Activated CD4-positive, alpha-beta T cell treated with anti-CD3 and anti-CD28 coated beads for 4 hours (primary cell): ENCODE measurements around the gene SCD5.

ENCODE experiments used
- DNase-seq, 2 donors: peaks; one replicate each; pipeline ENCODE4 v3.0.0-alpha.2; 2020

SCD5 gene

DNA sequence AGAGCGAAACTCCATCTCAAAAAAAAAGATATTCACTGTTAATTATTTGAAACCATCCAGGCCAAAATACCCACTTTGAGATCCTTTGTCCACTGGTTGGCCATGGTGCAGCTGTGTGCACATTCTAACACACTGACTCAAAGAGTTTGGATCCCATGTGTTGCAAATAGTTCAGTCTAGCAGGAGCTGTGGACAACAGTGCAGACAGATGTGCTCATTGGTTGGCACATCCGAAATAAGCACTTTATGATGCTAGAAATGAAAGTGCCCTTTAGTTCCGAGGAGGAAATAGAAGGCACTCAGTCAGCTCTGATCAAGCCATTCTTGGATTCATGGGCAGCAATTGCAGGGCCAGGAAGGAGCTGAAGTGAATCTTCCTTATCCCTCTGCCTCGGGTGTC, 173.8 kb downstream of the SCD5 start:
- DNase-seq: no peak

DNA sequence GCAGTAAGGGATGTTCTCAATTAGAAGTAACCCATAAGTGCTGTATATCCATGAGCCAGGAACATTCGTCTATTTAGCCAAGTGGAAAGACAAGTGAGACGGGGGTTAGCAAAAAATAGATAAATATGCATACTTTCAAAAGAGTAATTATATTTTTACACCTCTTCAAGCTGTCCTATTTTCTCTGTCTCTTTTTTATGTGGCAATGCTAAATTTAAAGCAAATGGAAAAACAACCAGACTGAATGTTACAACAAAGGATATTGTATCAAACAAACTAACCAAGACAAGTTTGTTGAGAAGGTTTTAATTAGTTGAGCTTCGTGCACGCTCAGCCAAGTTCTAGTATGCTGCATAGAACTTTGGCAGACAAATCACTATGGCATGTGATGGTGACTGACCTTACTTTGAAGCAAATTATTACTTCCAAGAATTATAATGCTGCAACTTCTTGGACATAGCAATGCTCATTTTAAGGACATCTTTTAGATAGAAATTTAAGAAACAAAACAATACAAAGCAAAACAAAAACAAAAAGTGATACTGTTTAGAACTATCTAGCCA, 175.4 kb downstream of the SCD5 start:
- no peak for DNase-seq

DNA sequence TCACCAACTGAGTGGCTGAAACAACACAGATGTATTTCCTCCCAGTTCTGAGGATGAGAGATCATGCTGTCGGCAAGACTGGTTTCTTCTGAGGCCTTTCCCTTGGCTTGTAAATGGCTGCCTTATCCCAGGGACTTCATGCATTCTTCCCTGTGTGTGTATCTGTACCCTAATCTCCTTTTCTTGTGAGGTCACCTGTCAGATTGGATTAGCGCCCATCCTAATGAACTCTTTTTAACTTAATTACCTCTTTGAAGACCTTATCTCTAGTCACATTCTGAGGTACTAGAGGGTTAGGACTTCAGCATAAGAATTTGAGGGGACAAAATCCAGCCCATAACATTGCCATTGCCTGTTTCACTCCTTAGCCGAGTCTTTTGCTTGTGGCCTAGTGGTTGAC, 177.3 kb downstream of the SCD5 start:
- DNase-seq: no peak

DNA sequence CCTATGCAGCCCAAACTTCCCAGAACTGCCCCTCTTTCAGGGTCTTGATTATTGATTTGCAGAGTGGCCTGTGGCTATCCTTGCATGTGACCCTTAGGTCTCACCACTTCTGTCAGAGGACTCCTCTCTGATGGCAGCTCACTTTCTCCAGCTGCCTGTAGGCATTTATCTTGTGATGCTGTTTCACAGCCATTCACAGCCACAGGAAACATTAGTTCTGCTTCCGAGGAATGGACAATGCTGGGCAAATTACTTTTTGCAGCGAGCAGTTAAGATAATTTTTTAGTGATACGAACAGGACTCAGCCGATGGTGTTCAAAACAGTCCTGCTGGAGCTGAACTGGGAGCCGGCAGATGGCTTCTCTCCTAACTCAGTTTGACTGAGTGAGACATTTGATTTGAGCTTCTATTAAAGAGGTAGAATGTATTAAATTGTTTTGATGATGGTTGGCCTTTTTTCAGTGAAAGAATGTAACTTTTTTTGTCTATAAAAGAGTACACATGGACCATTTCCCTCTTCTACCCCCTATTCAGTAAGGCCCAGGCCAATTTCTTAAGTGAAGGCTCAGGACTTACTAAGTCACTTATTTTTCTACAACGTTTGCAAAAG, 178.4 kb downstream of the SCD5 start:
- DNase-seq: no peak

DNA sequence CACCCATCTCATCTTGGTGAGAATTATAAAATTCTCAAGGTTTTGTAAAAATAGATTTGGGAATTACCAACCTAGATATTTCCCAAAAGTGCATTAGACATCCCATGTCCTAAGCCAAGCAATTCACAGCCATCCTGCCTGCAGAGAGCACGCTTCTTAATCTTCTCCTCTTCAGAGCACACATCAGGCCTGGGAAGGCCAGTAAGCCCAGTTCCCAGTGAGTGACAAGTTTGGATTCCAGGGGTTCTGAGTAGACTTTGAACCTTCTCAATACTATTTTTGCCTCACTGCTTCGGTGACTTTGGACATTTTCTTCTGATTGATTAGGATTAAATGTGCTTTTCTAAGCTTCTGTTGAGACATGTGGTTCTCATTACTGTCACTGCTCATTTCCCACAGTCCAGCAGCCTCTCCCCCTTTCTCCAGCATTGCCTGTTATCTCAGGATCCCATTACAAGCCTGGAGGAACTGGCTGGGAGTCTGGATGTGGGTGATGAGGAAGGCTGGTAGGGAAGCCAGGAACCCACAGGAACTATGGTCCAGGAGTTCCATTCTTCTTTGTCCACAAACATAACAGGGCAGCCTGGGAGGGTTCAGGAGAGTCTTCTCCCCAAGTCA, 180.4 kb downstream of the SCD5 start:
- no peak for DNase-seq

DNA sequence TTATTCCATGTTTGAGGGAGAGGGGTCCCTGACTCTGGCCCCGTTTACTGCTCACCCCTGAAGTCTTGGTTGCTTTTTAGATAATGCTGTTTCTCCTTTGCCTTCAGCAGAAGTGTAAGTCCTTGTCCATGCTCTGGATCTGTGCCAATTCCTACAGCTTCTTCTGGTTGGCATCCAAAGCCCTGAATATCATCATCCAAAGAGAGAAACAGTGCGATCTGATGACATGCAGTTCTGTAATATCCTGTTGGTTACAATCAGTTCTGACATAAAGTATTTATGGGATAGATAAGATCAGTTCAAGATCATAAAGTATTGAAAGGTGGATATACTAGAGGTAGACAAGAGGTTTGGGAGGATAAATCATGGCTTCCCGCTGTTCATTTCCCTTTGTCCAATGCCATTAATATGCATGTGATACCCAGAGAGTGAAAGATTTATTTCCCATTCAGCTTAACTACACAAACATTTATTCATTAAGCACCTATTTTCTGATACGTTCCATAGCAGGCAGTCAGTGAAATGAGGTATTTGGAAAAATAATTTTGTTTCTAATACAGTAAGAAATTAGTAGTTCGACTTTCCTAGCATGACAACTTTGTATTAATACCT, 183.7 kb downstream of the SCD5 start:
- no peak for DNase-seq

DNA sequence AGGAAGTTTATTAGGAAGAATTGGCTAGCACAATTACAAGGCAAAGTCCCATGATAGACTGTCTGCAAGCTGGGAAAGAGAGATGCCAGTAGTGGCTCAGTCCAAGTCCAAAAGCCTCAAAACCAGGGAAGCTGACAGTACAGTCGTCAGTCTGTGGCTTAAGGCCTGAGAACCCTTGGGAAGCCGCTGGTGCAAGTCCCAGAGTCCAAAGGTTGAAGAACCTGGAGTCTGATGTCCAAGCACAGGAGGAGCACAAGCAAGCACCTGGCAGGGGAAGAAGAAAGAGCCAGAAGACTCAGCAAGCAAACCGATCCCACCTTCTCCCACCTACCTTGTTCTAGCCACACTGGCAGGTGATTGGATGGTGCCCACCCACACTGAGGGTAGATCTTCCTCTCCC, 185.5 kb downstream of the SCD5 start:
- no peak for DNase-seq

DNA sequence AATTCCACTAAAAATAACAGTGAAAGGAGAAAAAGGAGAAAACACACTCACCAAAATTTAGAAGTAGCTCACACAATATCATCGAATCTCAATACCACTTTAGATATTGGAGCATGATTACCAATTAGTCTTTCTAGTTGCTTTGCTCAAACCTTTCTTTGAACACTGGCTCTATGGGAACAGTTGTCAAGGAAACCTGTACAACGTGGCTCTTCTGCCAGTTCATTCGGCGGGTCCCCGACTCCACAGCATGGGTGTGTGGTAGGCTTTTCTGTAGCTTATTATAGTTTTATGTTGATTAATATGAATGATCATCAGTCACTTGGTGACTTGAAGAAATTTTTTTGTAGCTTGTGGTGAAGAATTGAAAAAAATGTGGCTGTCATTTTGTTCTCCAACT, 186.6 kb downstream of the SCD5 start:
- no peak for DNase-seq

DNA sequence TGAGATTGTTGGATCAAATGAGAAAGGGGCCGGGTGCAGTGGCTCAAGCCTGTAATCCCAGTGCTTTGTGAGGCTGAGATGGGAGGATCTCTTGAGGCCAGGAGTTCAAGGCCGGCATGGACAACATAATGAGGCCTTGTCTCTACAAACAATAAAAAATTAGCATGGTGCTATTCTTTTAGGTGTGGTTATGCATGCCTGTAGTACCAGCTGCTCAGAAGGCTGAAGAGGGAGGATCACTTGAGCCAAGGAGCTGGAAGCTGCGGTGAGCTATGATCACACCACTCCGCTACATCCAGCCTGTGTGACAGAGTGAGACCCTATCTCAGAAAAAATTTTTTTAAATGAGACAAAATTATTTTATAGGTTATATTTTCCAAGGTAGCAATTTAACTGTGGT, 187.1 kb downstream of the SCD5 start:
- DNase-seq: no peak

DNA sequence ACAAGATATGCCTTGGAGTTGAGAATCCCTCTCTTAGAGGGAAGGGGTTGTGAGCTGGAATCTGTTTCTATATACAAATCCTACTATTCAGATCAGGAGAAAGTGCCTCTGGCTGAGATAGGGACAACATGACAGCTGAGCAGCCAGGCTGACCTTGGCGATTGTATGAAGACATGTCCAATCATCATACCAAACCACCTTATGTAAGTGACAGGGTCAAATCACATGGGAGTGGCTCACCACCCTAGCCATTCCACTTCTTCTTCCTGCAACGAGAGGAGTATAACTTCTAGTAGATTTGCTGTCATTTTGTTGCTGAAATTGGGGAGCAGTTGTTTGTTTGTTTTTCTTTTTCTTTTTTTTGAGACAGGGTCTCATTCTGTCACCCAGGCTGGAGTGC, 188.6 kb downstream of the SCD5 start:
- no peak for DNase-seq

DNA sequence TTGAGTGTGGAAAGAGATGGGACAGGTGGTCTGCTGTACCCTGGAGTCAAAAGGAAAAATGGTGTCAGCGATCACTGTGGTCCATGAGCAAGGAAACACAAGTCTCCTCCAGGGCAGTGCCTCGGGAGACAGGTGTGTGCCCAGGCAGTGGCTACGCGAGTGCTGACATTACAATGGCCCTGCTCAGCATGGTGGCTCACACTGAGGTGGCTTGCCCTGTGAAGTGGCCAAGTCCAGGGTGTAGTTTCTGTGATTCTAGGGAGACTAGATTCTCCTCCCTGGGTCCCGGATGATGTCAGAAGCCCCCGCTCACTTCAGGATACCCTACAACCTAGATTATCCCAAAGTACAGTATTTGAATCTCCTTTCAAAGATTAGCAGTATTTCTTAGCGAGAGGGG, 192.0 kb downstream of the SCD5 start:
- DNase-seq: no peak

DNA sequence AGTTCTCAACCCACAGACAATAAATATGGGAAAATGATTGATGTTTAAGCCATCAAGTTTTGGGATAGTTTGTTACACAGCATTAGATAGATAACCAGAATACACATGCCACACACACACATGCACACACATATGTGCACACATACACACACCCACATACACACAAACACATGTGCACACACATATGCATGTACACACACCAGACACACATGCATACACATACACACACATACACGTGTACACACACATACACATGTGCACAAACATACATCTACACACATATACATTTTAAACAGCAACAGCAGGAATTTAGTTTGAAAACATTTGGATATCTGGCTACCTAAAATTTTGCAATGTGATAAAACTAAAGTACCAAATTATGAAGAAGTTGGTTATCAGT, 194.1 kb downstream of the SCD5 start:
- DNase-seq: no peak

DNA sequence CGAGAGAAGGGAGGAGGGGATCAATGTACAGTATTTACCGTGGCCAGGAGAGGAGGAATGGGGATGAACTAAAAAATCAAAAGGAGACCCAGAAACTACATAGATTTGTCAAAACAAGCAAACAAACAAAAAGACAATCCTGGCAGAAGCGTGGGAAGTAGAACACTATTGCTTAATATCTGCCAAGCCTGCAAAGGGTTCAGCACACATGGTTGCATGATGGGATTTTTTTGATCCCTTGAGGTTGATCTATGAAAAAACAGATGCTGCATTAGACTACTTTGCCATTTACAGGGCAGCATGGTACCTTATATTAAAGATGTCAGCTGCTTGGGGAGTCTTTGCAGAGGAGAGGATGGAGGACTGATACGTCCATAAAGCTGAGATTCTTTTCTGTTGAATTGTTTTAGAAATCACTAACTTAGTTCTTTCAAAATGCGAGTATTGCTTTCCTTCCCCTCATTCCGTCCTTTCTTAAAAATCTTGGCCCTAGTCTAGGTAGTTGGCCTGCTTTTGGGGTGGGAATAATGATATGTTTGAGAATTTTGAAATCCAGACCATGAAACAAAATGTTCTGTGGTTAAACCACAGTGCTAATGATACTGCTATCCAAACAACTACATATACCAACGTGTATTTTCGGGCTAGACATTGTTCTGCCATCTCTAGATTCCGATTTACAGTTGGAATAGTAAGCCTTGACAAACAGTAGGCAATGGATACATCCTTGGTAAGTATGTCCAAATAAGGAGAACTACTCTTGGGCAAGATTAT, 197.2 kb downstream of the SCD5 start:
- DNase-seq: no peak

DNA sequence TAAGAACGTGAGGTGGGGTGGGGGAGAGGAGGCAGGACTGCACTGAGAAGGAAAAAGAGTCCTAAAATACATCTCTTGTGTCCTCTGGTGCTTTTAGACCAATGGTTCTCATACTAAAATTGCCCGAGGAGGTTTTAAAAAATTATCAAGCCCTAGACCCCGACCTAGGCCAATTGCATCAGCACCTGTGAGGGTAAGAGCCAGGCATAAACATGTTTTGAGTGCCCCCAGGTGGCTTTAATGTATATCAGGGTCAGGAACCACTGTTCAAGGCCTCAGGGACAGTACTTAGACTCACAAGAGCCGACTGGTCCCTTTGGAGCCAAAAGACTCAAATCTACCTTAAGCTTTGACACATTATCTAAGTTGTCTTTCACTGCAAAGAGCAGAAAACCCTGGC, 199.3 kb downstream of the SCD5 start:
- no peak for DNase-seq

DNA sequence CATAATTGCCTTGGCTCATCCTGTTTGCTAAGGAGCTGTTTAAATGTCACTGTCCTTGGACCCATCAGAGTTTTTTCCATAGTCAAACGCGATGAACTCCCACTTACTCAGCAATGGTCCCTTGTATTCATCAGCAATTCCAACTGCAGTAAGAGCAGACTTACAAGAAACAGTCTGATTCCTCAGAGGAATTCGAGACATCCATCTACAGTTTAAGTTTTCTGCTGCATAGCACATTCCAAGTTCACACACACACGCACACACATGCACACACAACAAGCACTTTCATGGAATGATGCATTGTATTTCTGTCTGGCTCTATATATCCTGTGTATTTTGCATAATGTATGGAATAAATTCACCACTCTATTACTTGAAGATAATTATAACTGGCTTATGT, 204.1 kb downstream of the SCD5 start:
- DNase-seq: no peak

DNA sequence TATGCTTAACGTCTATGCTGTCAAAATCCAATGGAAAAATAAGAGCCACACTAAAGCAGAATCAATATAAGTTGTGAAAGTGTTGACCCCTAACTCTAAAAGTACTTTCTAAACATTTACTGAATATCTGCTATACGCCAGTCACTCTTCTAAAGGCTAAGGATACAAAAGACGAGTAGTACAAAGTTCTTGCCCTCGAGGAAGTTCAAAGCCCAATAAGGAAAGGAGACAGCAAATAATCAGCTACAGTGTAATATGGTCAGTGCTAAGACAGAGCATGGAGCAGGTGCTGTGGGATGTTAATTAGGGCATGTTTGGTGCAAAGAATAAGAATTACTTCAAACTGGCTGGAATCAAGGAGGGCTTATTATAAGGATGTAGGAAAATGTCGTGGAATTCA, 205.2 kb downstream of the SCD5 start:
- no peak for DNase-seq

DNA sequence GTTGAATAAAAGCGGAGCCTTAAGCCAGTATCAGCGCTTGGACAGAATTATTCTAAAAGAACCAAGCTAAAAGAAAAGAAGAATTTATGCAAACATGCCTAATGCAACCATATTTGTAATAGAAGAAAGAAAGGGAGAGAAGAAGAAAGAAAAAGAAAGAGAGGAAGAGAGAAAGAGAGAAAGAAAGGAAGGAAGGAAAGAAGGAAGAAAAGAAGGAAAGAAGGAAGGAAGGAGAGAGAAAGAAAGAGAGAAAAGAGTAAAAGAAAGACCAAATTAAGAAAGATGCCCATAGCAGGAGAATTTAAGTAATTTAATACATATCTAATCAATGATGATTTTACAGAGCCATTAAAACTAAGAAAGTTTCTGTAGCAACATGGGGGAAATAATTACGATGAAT, 206.0 kb downstream of the SCD5 start:
- DNase-seq: no peak

DNA sequence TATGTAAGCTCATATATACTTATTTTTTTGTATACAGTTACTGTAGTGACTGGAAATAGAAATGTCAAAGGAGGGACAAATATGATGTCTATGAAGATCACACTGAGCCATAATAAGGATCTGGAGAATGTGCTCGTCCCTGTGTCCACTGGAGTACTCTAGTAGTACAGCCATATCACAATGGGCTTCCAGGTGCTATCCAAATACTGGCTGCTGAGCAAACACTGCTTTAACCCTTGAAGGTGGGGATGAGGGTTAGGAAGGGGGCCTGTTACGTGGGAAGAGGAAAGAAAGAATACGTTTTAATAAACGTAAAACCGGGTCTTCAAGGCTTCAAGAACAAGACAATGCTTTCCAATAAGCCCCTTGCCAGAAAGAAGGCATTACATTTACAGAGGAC, 207.0 kb downstream of the SCD5 start:
- DNase-seq: no peak

DNA sequence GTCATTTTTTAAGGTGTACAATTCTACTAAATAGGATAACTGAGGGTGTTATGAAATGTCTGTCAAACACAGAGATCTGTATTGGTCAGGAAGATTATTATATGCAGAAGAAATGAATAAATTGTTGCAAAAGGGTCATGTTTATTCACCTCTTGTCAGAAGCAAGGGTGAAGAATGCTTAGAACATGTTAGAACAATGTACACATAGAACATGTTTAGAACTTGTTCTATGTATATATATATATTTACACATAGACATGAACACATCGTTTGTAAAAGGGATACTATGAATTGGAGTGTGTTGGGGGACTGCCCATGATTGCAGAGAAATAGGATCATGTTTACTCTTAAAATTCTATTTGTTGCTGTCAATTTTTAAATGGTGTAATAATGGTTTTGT, 208.8 kb downstream of the SCD5 start:
- DNase-seq: no peak

DNA sequence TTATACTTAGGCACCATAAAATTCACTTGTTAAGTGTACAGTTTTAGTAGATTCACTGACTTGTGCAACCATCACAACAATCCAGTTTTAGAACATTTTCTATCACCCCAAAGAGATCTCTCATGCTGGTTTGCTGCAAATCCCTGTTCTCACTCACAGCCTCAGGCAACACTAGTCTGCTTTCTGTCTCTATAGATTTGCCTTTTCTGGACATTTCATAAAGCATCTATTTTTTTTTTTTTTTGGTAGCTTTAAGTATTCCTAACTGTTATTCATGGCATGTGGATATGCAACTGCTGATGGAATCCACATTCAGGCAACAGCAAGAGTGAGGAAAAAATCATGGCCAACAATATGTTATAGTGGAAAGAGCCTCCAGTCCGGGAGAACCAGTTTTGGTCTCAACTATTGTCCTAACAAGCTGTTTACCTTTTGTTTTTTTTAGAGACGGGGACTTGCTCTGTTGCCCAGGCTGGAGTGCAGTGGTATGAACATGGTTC, 209.8 kb downstream of the SCD5 start:
- DNase-seq: no peak

DNA sequence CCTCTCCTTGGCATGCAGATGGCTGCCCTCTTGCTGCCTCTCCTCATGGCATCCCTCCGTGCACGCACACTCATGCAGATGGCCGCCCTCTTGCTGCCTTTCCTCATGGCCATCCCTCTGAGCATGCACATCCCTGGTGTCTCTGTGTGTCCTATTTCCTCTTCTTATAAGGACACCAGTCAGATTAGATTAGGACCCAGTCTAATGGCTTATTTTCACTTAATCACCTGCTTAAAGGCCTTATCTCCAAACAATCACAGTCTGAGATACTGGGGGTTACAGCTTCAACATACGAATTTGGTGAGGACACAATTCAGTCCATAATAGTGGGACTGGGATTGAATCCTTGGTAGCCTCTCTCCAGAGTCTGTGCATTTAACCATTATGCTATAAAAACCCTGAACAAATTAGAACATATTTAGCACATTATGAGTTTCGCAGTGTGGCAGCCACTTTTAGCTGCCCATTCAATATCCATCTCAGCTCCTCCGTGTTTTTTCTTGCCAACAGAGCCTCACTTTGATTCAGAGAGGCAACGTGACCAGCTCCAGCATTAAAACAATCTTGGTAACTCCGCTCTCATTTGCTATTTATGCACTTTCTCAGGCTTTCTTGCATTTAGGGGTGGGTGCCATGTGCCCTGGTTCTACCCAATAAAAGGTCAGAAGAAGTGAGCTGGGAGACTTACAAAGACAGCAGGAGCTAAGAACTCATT, 210.6 kb downstream of the SCD5 start:
- no peak for DNase-seq

DNA sequence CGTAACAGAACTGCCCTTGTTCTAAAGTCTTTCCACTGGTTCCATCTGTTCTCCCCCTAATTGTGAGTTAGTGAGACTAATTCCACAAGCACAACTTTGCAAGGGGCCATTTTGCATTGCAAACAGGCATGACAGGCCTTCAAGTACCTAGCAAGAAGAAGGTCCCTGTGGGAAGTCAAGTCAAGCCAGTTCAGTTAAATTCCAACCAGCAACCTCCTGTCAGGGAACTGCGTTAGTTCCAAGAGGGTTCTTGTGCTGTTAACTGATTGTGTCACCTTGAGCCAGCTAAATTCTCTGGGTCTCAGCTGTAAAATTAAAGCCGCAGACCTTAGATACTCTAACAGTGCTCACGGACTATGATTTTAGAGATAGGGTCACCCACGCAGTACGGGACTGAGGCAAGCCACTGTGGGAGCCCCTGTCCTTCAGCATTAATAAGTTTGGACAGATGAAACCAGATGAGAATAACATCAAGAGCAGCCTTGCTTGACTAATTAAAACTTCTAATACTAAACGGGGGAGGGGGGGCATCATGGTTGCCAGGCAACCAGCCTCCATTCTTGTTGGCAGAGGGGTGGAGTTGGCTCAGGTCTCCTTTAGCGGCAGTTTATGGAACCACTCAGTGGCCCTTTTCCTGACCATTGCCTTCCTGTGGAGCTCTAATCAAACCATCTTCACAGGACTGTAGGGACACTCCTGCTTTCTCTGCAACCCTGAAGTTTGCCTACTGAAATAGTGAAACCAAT, 212.7 kb downstream of the SCD5 start:
- no peak for DNase-seq
